GM12874 (cell line): ENCODE data around the gene ABR.

Source experiments
- TF ChIP-seq, protein P1 (sequence below): IDR thresholded peaks from 2 replicates; pipeline ENCODE4 v1.5.1; 2011; ENCODE audit warnings: low read depth, mild to moderate bottlenecking, control low read depth, low read length, moderate library complexity; ENCODE audit not compliant: insufficient read depth

Gene ABR

DNA sequence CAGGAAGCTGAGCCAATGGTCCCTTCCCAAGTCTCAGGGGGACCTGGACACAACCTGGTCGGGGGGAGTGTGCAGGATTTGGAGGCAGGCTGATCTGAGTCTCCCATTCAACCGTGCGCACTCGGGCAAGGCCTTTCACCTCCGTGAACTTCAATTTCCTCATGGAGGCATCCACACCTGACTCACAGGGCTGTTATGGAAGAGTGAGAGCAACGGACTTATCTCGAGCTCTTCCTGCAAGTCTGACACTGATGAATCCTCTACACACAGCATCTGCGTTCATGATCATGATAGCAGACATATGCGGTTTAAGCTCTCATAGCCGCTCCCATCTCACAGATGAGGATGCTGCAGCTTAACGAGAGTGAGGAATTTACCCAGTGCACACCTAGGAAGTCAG is 161.2 kb downstream of the ABR start:
- TF ChIP-seq, protein P1, sequence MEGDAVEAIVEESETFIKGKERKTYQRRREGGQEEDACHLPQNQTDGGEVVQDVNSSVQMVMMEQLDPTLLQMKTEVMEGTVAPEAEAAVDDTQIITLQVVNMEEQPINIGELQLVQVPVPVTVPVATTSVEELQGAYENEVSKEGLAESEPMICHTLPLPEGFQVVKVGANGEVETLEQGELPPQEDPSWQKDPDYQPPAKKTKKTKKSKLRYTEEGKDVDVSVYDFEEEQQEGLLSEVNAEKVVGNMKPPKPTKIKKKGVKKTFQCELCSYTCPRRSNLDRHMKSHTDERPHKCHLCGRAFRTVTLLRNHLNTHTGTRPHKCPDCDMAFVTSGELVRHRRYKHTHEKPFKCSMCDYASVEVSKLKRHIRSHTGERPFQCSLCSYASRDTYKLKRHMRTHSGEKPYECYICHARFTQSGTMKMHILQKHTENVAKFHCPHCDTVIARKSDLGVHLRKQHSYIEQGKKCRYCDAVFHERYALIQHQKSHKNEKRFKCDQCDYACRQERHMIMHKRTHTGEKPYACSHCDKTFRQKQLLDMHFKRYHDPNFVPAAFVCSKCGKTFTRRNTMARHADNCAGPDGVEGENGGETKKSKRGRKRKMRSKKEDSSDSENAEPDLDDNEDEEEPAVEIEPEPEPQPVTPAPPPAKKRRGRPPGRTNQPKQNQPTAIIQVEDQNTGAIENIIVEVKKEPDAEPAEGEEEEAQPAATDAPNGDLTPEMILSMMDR, result no peak

DNA sequence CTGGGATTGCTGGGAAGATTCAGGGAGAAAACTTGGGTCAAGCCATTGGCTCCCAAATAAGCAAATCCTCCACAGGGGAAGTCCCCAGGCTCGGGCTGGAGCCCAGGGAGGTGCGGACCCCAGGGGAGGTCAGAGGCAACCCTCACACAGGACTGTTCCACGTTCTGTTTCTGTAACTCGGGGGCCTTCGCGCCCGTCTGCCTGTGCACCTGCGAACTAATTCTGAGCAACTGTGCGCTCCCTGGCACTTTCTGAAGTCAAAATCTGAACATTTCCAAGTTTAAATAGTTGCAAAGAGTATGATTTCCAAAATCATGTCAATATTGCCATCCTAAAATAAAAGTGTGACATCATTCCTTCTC is 166.1 kb downstream of the ABR start:
- TF ChIP-seq, protein P1, result no peak

DNA sequence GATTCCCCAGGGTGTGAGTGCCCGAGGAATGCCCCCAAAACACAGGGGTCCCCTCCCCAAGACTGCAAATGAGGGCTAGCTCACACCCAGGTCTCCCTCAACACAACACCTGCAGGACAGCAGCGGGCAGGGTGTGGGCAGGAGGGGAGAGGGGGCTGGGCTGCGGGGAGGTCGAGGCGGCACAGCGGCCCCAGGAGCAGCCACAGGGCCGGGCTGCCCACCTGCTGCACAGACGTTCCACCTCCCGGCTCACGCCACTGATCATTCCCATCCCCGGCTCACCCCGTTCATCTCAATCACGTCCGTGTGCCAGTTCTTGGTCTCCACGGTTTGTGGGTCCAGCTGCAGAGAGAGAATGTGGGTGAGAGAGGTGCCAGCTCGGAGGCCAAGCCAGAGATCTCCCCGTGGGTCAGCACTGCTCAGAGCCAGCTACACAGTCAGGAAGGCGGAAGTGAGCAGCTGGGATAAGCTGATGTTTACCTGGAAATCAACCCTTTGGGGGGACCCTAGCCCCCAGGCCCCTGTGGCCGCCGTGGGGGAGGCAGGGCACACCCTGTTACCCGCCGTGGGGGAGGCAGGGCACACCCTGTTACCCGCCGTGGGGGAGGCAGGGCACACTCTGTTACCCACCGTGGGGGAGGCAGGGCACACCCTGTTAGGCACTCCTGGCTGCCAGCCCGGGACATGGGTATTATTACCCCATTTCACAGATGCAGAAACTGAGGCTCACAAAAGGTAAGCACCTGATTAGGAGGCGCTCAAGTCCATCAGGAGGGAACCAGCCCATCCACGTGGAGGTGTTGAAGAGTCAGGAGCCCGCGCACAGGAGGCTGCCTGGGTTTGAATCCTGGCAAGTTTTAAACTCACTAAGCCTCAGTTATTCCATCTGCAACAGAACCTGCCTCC is 166.7 kb downstream of the ABR start:
- TF ChIP-seq, protein P1, result no peak

DNA sequence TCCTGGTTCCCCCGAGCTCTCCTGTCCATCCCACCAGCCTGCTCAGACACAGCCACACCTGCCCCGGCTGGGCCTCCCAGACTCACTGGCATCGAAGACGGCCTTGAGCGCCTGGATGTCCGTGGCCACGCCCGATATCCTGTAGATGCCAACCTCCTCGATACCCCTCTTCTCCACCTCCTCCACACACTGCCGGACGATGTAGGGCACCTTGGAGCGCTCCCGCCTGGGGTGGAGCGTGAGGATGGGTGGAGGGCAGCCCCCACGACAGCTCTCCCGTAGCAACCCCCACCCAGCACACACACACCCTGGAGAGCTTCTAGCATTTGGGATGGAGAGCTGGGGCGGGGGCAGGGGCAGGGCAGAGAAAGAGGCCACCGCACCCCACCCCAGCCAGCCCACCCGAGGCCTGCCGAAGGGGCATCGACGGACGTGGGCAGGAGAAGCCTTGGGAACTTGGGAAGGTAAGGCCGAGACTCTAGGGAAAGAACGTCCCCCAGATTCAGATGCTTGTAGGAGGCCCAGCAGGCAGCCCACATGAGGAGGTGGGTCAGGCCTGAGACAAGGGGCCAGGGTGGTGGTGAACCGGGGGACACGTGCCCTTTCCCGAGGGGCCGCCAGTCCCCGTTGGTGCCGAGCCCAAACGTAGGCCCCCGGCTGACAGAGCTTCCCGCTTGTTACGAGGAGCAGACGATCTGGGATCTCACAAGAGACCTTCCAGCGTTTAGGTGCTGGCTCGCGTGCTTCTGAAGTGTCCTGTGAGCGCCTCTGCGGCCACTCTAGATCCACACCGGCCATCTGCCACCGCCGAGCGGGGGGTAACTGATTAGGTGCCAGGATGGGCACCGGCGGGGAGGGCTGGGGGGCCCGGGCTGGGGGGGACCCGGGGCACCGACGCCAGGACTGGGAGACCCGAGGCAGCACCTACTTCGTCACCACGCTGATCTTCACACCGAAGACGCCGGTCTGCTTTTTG is 167.7 kb downstream of the ABR start:
- TF ChIP-seq, protein P1, result no peak

DNA sequence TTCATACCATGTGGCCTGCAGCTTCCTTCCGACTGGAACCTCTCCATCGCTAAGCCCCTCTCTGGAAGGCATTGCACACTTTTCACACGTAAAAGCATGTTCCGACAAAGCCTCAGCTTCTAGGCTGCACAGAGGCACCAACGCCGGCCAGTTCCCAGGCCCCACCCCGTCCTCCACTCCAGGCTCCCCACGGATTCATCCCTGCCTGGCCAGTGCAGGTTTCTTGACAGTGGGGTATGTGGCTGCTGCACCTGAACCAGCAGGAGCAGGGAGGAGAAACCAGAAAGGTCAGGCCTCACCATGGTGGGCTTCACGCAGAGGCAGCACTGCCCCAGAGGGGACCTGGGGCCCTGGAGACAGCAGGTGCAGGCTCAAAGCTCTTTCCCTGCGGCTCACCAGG is 168.6 kb downstream of the ABR start:
- TF ChIP-seq, protein P1, result no peak

DNA sequence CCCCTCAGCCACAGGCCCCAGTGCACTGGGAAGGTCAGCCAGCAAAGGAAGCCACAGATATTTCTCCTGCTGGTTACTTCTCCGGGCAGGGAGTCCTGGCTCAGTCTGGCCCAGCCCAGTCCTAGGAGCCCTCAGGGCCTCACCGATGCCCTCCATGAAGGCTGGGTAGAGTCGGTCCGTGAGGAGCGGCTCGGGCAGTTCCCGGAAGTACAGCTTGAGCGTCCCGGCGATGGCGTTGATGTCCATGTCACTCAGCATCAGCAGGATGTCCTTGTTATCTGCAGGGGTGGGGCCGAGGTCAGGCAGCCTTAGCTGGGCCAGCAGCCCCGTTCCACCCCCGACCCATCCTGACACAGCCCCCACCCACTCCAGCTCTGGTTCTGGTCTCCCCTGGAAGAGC is 169.2 kb downstream of the ABR start:
- TF ChIP-seq, protein P1, result no peak

DNA sequence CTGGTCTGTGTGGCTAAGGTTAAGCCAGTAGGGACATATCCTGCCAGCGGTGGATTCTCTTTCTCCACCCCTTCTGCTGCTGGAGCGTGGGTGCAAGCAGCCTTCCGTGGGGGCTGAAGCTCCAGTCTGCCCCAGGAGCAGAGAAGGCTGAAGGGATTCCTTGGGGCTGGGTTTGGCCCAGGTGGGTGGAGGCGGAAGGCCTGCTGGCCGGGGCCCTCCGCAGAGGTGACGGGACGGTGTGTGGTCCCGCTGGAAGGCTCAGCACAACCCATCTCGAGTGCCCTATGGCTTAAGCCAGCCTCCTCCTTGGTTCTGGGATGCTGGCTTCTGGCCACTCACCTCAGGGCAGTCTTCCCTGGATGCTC is 169.7 kb downstream of the ABR start:
- TF ChIP-seq, protein P1, result no peak
